Measurements from ENCODE around the gene FAM83G. TPM values are rescaled to one million over a fixed set of nuclear protein-coding genes. Genes with fewer than 3 reads are reported as not detected.

FAM83G gene
- total RNA-seq, 1 experiment from 2014 or later: 38.7 TPM

GRCh38 chr17:19023209-19023999 is 18.8 kb upstream of the FAM83G start:
- no CpG with 5 or more reads among the region's 9 CpGs for WGBS (ENCODE audit: extremely low coverage, insufficient read length, low lambda C conversion rate)
- Mint-ChIP-seq H3K27me3 (ENCODE audit: low read depth) (peaks cover 3% of the 10 kb centered on the region; the same call in 1 of the 2 replicates), H3K4me1 (peaks cover 0 to 15% of the 10 kb centered on the region in 2 experiments; a peak in 2 of 4 replicates), H3K36me3 (ENCODE audit: insufficient read depth in 1 of 3, low read depth in 3 of 3) (no peaks in the 10 kb centered on the region), H3K27ac (no peak overlapping the region), H3K4me3 (no peak overlapping the region), H3K9me3 (no peaks in the 10 kb centered on the region)
- no peak overlapping the region for H3K14ac ChIP-seq (ENCODE audit: insufficient read depth, low read length)
- H2BK120ac ChIP-seq (ENCODE audit: low read depth, low read length, poor library complexity, severe bottlenecking): no peak overlapping the region
- H3K4me2 ChIP-seq (ENCODE audit: insufficient read depth, insufficient read length, low read length): no peak overlapping the region
- no peaks in the 10 kb centered on the region for H3K9me3 ChIP-seq (ENCODE audit: control insufficient read depth, low read depth, low read length)
- no peak overlapping the region for H4K91ac ChIP-seq (ENCODE audit: insufficient read length, low read depth, low read length)
- TF ChIP-seq, protein P1, sequence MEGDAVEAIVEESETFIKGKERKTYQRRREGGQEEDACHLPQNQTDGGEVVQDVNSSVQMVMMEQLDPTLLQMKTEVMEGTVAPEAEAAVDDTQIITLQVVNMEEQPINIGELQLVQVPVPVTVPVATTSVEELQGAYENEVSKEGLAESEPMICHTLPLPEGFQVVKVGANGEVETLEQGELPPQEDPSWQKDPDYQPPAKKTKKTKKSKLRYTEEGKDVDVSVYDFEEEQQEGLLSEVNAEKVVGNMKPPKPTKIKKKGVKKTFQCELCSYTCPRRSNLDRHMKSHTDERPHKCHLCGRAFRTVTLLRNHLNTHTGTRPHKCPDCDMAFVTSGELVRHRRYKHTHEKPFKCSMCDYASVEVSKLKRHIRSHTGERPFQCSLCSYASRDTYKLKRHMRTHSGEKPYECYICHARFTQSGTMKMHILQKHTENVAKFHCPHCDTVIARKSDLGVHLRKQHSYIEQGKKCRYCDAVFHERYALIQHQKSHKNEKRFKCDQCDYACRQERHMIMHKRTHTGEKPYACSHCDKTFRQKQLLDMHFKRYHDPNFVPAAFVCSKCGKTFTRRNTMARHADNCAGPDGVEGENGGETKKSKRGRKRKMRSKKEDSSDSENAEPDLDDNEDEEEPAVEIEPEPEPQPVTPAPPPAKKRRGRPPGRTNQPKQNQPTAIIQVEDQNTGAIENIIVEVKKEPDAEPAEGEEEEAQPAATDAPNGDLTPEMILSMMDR (conservative IDR thresholded peaks at IDR 0.05): no peak
- no peak overlapping the region for H2BK15ac ChIP-seq (ENCODE audit: low read depth, low read length)
- H2BK5ac ChIP-seq (ENCODE audit: insufficient read length, low read length): no peak overlapping the region
- no peaks in the 10 kb centered on the region for H3K79me2 ChIP-seq (ENCODE audit: insufficient read depth, low read length)
- H2BK12ac ChIP-seq (ENCODE audit: insufficient read length, low read depth, low read length): no peak overlapping the region
- no peaks in the 10 kb centered on the region for H3K4me1 ChIP-seq (ENCODE audit: insufficient read depth, low read length)
- H2AK5ac ChIP-seq (ENCODE audit: insufficient read length, low read length): no peak overlapping the region
- no peak overlapping the region for H4K5ac ChIP-seq (ENCODE audit: insufficient read length, low read depth, low read length)
- H4K8ac ChIP-seq (replicated peaks; ENCODE audit: insufficient read length, low read depth, low read length): no peak overlapping the region
- no peak overlapping the region for H3K56ac ChIP-seq (ENCODE audit: insufficient read length, low read depth, low read length)
- no peaks in the 10 kb centered on the region; the same call in 1 of the 2 replicates for H3K27me3 ChIP-seq (ENCODE audit: insufficient read depth, low read length)
- H3T11ph ChIP-seq (ENCODE audit: low read length): no peak overlapping the region
- H3K9ac ChIP-seq (ENCODE audit: extremely low read depth, insufficient read length, low read length): no peak overlapping the region
- no peak overlapping the region for H2BK20ac ChIP-seq (ENCODE audit: low read depth, low read length, poor library complexity, severe bottlenecking)
- no peak overlapping the region for H3K27ac ChIP-seq (ENCODE audit: insufficient read length, low read depth, low read length)
- no peak overlapping the region for H3K18ac ChIP-seq (ENCODE audit: insufficient read length, low read depth, low read length)
- no peaks in the 10 kb centered on the region for H4K20me1 ChIP-seq (ENCODE audit: control insufficient read depth, insufficient read depth, insufficient read length)
- H3K79me1 ChIP-seq (ENCODE audit: insufficient read depth, low read depth, low read length, poor library complexity, severe bottlenecking): no peaks in the 10 kb centered on the region
- H2AFZ ChIP-seq (ENCODE audit: low read length): no peak overlapping the region
- H3K23me2 ChIP-seq (ENCODE audit: insufficient read length, low read depth, low read length, poor library complexity, severe bottlenecking): no peaks in the 10 kb centered on the region
- no peak for DNase-seq
- no peak overlapping the region for H3K23ac ChIP-seq (ENCODE audit: insufficient read length, low read depth, low read length)
- H3K4ac ChIP-seq (ENCODE audit: low read depth, low read length): no peak overlapping the region
